ENCODE data around the gene MAST1.

GRCh38 chr19:12797141-12797587, 41.2 kb upstream of the MAST1 start:
- TF ChIP-seq CTCF (IDR thresholded peaks at IDR 0.05) (no peak), POLR2A (IDR thresholded peaks at IDR 0.05) (no peak)

Measured in thyroid gland (tissue), 4 donors.